ENCODE results near the gene PIAS4.

PIAS4 gene

DNA sequence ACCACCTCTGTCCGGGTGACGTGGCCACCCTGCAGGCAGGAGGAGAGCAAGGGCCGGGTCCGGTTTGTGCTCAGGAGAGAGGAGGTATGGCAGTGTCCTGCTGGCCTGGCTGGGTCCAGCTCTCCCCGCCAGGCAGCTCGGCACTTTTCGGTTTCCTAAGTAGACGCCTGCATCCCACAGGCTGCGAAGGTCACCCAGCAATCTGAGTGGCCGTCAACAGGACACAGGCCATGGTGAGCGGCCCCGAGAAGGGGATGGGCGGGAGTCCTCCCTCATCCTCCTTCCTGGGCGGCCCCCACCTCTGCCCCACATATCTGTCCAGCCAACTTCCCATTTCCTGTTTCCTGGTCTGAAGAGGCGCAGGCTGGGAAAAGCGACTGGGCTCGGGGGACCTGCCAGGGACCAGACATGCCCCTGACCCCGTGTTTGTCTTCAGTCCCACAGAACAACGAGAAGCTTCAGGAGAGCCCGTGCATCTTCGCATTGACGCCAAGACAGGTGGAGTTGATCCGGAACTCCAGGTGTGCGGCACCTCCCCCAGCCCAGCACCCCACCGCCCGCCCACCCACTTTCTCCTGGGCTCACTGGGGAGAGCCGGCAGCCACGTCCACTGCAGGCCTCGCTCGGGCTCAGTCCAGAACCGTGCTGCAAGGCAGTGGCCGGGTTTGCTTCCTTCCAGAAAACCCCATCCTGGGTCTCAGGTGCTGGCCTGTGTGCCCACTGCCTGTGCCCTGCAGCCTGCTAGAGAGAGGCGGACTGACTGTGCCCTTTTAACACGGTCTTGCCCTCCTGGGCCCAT is 16.3 kb downstream of the PIAS4 start:
- DNase-seq (ENCODE audit: low read depth): no peak
- no peak overlapping the region for H3K4me3 ChIP-seq (ENCODE audit: low read length)
- TF ChIP-seq, protein P1, sequence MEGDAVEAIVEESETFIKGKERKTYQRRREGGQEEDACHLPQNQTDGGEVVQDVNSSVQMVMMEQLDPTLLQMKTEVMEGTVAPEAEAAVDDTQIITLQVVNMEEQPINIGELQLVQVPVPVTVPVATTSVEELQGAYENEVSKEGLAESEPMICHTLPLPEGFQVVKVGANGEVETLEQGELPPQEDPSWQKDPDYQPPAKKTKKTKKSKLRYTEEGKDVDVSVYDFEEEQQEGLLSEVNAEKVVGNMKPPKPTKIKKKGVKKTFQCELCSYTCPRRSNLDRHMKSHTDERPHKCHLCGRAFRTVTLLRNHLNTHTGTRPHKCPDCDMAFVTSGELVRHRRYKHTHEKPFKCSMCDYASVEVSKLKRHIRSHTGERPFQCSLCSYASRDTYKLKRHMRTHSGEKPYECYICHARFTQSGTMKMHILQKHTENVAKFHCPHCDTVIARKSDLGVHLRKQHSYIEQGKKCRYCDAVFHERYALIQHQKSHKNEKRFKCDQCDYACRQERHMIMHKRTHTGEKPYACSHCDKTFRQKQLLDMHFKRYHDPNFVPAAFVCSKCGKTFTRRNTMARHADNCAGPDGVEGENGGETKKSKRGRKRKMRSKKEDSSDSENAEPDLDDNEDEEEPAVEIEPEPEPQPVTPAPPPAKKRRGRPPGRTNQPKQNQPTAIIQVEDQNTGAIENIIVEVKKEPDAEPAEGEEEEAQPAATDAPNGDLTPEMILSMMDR (conservative IDR thresholded peaks at IDR 0.05; ENCODE audit: low read length): no peak

DNA sequence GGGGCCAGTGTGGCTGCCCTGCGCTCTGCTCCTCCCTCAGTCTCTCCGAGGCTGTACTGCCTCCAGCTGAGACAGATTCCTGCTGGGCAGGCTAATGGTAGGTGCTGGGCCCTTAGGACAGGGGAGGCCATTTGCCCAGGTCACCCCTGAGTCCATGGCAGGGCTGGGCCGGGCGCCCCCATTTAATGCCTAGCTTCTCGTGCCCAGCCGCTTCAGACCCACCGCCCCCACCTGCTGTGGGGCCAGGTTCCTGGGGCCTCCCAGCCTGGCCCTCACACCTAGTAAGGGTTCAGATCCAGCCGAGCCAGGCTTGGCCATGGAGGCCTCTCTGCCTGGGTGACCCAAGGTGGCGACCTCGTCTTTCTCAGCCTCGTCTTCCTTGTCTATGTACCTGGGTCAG is 17.8 kb downstream of the PIAS4 start:
- no peak for DNase-seq (ENCODE audit: low read depth)
- TF ChIP-seq, protein P1 (conservative IDR thresholded peaks at IDR 0.05; ENCODE audit: low read length): no peak
- H3K4me3 ChIP-seq (ENCODE audit: low read length): no peak overlapping the region

DNA sequence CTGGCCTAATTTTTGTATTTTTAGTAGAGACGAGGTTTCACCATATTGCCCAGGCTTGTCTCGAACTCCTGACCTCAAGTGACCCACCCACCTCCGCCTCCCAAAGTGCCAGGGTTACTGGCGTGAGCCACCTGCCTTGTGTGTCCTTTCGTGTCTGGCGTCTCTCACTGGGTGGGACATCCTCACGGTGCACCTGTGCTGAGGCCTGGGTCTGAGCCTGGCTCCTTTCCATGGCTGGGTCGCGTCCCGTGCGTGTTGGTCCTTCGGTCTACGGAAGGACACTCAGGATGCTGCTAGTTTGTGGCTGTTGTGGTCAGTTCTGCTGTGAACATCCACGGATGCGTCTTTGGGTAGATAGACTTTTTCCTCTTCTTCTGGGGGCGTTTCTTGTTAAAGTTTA is 19.6 kb downstream of the PIAS4 start:
- TF ChIP-seq, protein P1 (conservative IDR thresholded peaks at IDR 0.05; ENCODE audit: low read length): no peak
- no peak overlapping the region for H3K4me3 ChIP-seq (ENCODE audit: low read length)
- no peak for DNase-seq (ENCODE audit: low read depth)

DNA sequence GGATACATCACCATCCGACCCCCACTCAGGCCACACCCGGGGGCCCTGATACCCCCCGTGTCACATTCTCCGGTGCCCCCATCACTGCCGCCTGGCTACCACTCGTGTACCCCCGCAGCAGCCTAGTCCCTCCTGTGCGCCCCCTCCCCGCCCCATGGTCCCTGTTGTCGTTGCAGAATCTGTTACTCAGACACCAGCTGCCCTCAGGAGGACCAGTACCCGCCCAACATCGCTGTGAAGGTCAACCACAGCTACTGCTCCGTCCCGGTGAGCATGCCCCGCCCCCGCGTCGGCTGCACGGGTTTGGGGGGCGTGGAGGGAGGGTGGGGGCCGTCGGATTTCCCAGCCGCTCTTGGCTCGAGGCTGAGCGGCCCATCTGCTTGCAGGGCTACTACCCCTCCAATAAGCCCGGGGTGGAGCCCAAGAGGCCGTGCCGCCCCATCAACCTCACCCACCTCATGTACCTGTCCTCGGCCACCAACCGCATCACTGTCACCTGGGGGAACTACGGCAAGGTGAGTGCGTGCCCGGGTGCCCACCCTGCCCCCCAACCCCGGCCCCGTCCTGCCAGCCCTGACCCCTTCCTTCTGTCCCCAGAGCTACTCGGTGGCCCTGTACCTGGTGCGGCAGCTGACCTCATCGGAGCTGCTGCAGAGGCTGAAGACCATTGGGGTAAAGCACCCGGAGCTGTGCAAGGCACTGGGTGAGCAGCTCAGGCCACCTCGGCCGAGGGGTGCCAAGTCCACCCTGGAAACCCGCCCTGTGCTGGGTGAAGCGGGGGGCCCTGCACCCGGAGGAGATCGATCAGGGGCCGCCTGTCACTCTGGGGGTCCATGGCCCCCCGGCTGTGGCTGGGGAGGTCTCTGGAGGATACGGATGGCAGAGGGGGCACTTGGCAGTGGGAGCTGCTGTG is 21.1 kb downstream of the PIAS4 start:
- no peak overlapping the region for H3K4me3 ChIP-seq (ENCODE audit: low read length)
- TF ChIP-seq, protein P1 (conservative IDR thresholded peaks at IDR 0.05; ENCODE audit: low read length): no peak
- no peak for DNase-seq (ENCODE audit: low read depth)

DNA sequence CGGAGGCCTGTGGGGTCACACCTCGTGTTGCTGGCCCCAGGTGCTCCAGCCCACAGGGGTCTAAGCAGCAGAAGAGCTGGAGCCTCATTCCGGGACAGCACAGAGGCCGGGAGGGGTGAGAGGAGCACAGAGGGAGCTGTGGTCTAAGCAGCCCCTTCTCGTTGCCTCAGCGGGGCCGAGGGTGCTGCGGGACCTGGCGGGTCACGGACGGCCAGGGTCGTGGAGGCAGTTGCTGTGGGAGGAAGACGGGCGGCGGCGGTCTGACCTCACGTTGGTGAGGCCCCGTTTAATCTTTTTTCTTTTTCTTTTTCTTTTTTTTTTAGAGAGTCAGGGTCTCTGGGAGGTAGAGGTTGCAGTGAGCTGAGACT is 21.7 kb downstream of the PIAS4 start:
- no peak overlapping the region for H3K4me3 ChIP-seq (ENCODE audit: low read length)
- TF ChIP-seq, protein P1 (conservative IDR thresholded peaks at IDR 0.05; ENCODE audit: low read length): no peak
- DNase-seq (ENCODE audit: low read depth): no peak

DNA sequence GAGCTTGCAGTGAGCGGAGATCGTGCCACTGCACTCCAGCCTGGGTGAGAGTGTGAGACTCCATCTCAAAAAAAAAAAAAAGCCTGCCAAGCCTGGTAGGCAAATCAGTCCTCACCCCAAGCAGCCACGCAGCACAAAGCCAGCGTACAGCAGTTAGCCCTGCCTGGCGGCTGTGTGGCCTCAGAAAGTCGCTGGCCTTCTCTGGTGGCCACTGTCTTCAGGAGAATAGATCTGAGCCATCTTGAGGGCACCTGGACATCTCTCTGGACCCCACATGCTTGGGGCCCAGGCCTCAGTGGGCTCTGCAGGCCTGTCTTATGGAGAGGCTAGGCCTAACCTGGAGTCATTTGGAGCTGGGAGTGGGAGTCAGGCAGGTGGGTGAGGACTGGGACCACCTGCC is 23.0 kb downstream of the PIAS4 start:
- H3K4me3 ChIP-seq (ENCODE audit: low read length): no peak overlapping the region
- DNase-seq (ENCODE audit: low read depth): no peak
- TF ChIP-seq, protein P1 (conservative IDR thresholded peaks at IDR 0.05; ENCODE audit: low read length): no peak

Data from AG10803 (cell line).